Panc1 (cell line): ENCODE data around the gene WDR31. TPM values are rescaled to one million over a fixed set of nuclear protein-coding genes. Genes with fewer than 3 reads are reported as not detected.

Experiments
- ATAC-seq: fragments of 200-7000 bp; cut with Tn5 transposase; 2 replicates; pipeline ENCODE4 v1.9.1; 2020; ENCODE audit warnings: mild to moderate bottlenecking, moderate library complexity
- BruUV-seq: library from RNA; stranded (reverse); fragments of 400-500 nt; replicated peaks from 2 replicates; lab custom pipeline; 2021; lab: Mats Ljungman, UMichigan
- CTCF ChIA-PET: fragments of 300-600 bp; sonication (Branson Sonifier 250); formaldehyde crosslinking; loops from one replicate; lab custom pipeline; 2022; ENCODE audit warnings: antibody characterized with exemption; lab: Charles Lee
- POLR2A ChIA-PET: fragments of 300-600 bp; sonication (Branson Sonifier 250); formaldehyde crosslinking; loops from one replicate; lab custom pipeline; 2022; ENCODE audit warnings: antibody characterized with exemption; lab: Charles Lee
- DNase-seq: peaks from one replicate; pipeline ENCODE4 v3.0.0-alpha.2; 2010; ENCODE audit warnings: low read depth, low spot score
- H3K27ac ChIP-seq: 2 replicates; pipeline ENCODE4 v1.5.1; 2011; ENCODE audit warnings: mild to moderate bottlenecking, low read length, inconsistent platforms
- H3K27me3 ChIP-seq: fragments of 200-500 bp; sonication (Bioruptor generic); 2 replicates; pipeline ENCODE4 v1.6.0; 2014; ENCODE audit warnings: low read length, inconsistent platforms; ENCODE audit not compliant: control insufficient read depth, insufficient read depth
- H3K36me3 ChIP-seq: fragments of 200-500 bp; sonication (Bioruptor generic); 2 replicates; pipeline ENCODE4 v1.5.1; 2014; ENCODE audit warnings: inconsistent platforms, mild to moderate bottlenecking, low read length, moderate library complexity; ENCODE audit not compliant: control insufficient read depth, insufficient read depth
- H3K4me1 ChIP-seq: 2 replicates; pipeline ENCODE4 v1.5.1; 2011; ENCODE audit warnings: inconsistent platforms, mild to moderate bottlenecking, low read length, moderate library complexity; ENCODE audit not compliant: control insufficient read depth, insufficient read depth
- H3K4me3 ChIP-seq, 2 experiments: 2 replicates each; pipeline ENCODE4 v1.5.1; 2011 to 2012; ENCODE audit warnings: low read depth in 2 of 2, low read length in 2 of 2, mild to moderate bottlenecking in 2 of 2, inconsistent platforms in 1 of 2, moderate library complexity in 1 of 2
- H3K9me3 ChIP-seq: fragments of 200-500 bp; sonication (Bioruptor generic); 2 replicates; pipeline ENCODE4 v1.5.1; 2014; ENCODE audit warnings: low read depth, mild to moderate bottlenecking, inconsistent platforms, low read length, moderate library complexity; ENCODE audit not compliant: control insufficient read depth, insufficient read depth
- CTCF ChIP-seq: fragments of 450-650 bp; IDR thresholded peaks from 2 replicates; pipeline ENCODE4 v1.5.1; 2017; ENCODE audit warnings: mild to moderate bottlenecking
- POLR2AphosphoS5 ChIP-seq: IDR thresholded peaks from 2 replicates; pipeline ENCODE4 v1.6.1; 2012; ENCODE audit warnings: mild to moderate bottlenecking, low read depth, low read length, moderate library complexity
- REST ChIP-seq, 2 experiments: IDR thresholded peaks; 2 replicates each; pipeline ENCODE4 v1.6.1; 2011 to 2012; ENCODE audit warnings: low read depth in 2 of 2, control low read depth in 1 of 2, low read length in 1 of 2, mild to moderate bottlenecking in 1 of 2, moderate library complexity in 1 of 2; ENCODE audit not compliant: insufficient read depth in 1 of 2
- SIN3A ChIP-seq: IDR thresholded peaks from 2 replicates; pipeline ENCODE4 v1.6.1; 2012; ENCODE audit warnings: low read depth, mild to moderate bottlenecking, low read length, moderate library complexity, borderline replicate concordance; ENCODE audit not compliant: insufficient read depth
- TCF7L2 ChIP-seq: IDR thresholded peaks from 2 replicates; pipeline ENCODE4 v1.6.1; 2011; ENCODE audit warnings: mild to moderate bottlenecking, low read depth, low read length, inconsistent platforms
- in situ Hi-C: cut with HindIII; loops from 2 replicates; pipeline ENCODE4 v1.10.0; 2016; ENCODE audit warnings: low sequenced_read_pairs, low pct_unique_long_range_greater_than_20kb
- intact Hi-C: fragments of 100-400 bp; cut with micrococcal nuclease; formaldehyde crosslinking; loops from one replicate; pipeline ENCODE4 v1.10.0; 2022; ENCODE audit not compliant: unreplicated experiment
- total RNA-seq: library from RNA; stranded (reverse); gene quantifications from one replicate; pipeline ENCODE4 v1.2.1, GENCODE V29; 2021; ENCODE audit not compliant: unreplicated experiment

The WDR31 gene
- total RNA-seq, 1 experiment from 2014 or later, result 0.80 TPM

- Histone ChIP-seq H3K9me3 (no peaks in the 10 kb centered on the region), H3K27me3 (no peaks in the 10 kb centered on the region), H3K27ac (no peak overlapping the region), H3K4me1 (no peaks in the 10 kb centered on the region), H3K36me3 (no peaks in the 10 kb centered on the region), H3K4me3 (no peak overlapping the region)
- CTCF ChIA-PET, result no interaction called here
- TF ChIP-seq CTCF (no peak), SIN3A (no peak), TCF7L2 (no peak), REST (IDR thresholded peaks at IDR 0.05; ENCODE audit: insufficient read depth in 1 of 2, low read depth in 2 of 2, low read length in 1 of 2) (no peak), POLR2AphosphoS5 (no peak)
- in situ Hi-C loops, result no loop called here
- ATAC-seq (no peak), DNase-seq (no peak)
- intact Hi-C loops, result no loop called here
- POLR2A ChIA-PET, result no interaction called here
- BruUV-seq, result no TSS peak
Measured at GRCh38 chr9:113388833-113389232, 48.8 kb upstream of the WDR31 start.

- TF ChIP-seq SIN3A, result no peak
- TF ChIP-seq POLR2AphosphoS5, result no peak
- no peak for TF ChIP-seq CTCF
- no peak for TF ChIP-seq TCF7L2
- TF ChIP-seq REST (IDR thresholded peaks at IDR 0.05; ENCODE audit: insufficient read depth in 1 of 2, low read depth in 2 of 2, low read length in 1 of 2), result no peak
- BruUV-seq, result no TSS peak
- no peak for DNase-seq
Measured at GRCh38 chr9:113387560-113388230, 47.6 kb upstream of the WDR31 start.

More at GRCh38 chr9:113387560-113388230, 47.6 kb upstream of the WDR31 start:
- ChIA-PET POLR2A (interaction anchor here (0.5 to 0.6 kb wide), 2 partner anchors 20 to 134 kb away, joined by 3 to 9 read pairs; no protein-coding TSS in a partner anchor), CTCF (no interaction called here)
- Histone ChIP-seq H3K9me3 (no peaks in the 10 kb centered on the region), H3K27ac (no peak overlapping the region), H3K4me3 (no peak overlapping the region), H3K4me1 (no peaks in the 10 kb centered on the region), H3K36me3 (no peaks in the 10 kb centered on the region), H3K27me3 (no peaks in the 10 kb centered on the region)
- intact Hi-C loops, result no loop called here
- ATAC-seq, result no peak
- in situ Hi-C loops, result no loop called here
